OCI-LY7 (cell line): Measurements from ENCODE around the gene TSNAX.

Experiments used
- CTCF ChIP-seq: fragments of 200-600 bp; sonication (generic); conservative IDR thresholded peaks from 2 replicates; pipeline ENCODE4 v1.5.1; 2014; ENCODE audit warnings: mild to moderate bottlenecking, antibody characterized with exemption, low read length, moderate library complexity, mixed read lengths
- EZH2phosphoT487 ChIP-seq: fragments of 200-600 bp; sonication (generic); IDR thresholded peaks from 2 replicates; pipeline ENCODE4 v1.6.1; 2018; ENCODE audit warnings: low read depth, borderline replicate concordance, mild to moderate bottlenecking, mixed run types, antibody characterized with exemption, low read length, moderate library complexity, mixed read lengths

DNA sequence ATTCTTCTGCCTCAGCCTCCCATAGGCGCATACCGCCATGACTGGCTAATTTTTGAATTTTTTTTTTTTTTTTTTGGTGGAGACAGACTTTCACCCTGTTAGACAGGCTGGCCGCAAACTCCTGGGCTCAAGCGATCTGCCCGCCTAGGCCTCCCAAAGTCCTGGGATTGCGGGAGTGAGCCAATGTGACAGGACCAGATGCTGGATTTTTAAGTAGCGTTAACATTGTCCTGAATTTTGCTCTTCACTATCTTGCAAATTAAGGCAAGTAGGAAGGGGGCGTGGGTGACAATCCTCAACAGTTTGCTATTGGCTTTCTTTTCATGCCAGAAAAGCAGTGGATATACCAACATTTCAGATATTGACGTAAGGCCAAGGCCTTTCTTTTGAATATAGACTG is 49.7 kb upstream of the TSNAX start:
- no peak for TF ChIP-seq CTCF
- TF ChIP-seq EZH2phosphoT487, result no peak
